Measurements from ENCODE around the gene MPND.
A peak's percentile ranks its signal among the peaks of the same experiment; 100 is the strongest.

The MPND gene

GRCh38 chr19:4391306-4391693 lies 47.9 kb downstream of the MPND start:
- Histone ChIP-seq H3K9ac (ENCODE audit: low read length) (no peak overlapping the region), H3K4me1 (ENCODE audit: control insufficient read depth, low read depth, low read length) (peaks cover 26% of the 10 kb centered on the region), H3K27ac (ENCODE audit: low read length) (no peak overlapping the region)

GRCh38 chr19:4391701-4392483 lies 48.5 kb downstream of the MPND start:
- Histone ChIP-seq H3K27ac (ENCODE audit: low read length) (no peak overlapping the region), H3K9me3 (ENCODE audit: control insufficient read depth, low read depth, low read length) (no peaks in the 10 kb centered on the region), H3K36me3 (ENCODE audit: control insufficient read depth, low read depth, low read length) (no peaks in the 10 kb centered on the region), H3K9ac (ENCODE audit: low read length) (no peak overlapping the region), H3K4me3 (ENCODE audit: low read length) (no peak overlapping the region), H3K4me1 (ENCODE audit: control insufficient read depth, low read depth, low read length) (peaks cover 26% of the 10 kb centered on the region), H3K27me3 (ENCODE audit: control insufficient read depth, insufficient read depth, low read length) (no peaks in the 10 kb centered on the region)

More at GRCh38 chr19:4391306-4391693, 47.9 kb downstream of the MPND start:
- Histone ChIP-seq H3K9me3 (ENCODE audit: control insufficient read depth, low read depth, low read length) (no peaks in the 10 kb centered on the region), H3K4me3 (ENCODE audit: low read length) (no peak overlapping the region), H3K27me3 (ENCODE audit: control insufficient read depth, insufficient read depth, low read length) (no peaks in the 10 kb centered on the region), H3K36me3 (ENCODE audit: control insufficient read depth, low read depth, low read length) (no peaks in the 10 kb centered on the region)

- no peak overlapping the region for H3K4me3 ChIP-seq (ENCODE audit: low read length)
- H3K27ac ChIP-seq (ENCODE audit: low read length): no peak overlapping the region
- H3K4me1 ChIP-seq (ENCODE audit: control insufficient read depth, low read depth, low read length): peaks cover 21% of the 10 kb centered on the region
- H3K36me3 ChIP-seq (ENCODE audit: control insufficient read depth, low read depth, low read length): no peaks in the 10 kb centered on the region
- H3K27me3 ChIP-seq (ENCODE audit: control insufficient read depth, insufficient read depth, low read length): no peaks in the 10 kb centered on the region
- no peaks in the 10 kb centered on the region for H3K9me3 ChIP-seq (ENCODE audit: control insufficient read depth, low read depth, low read length)
- no peak overlapping the region for H3K9ac ChIP-seq (ENCODE audit: low read length)
Observed at GRCh38 chr19:4393947-4394590, 50.7 kb downstream of the MPND start.

GRCh38 chr19:4396949-4397783 lies 53.8 kb downstream of the MPND start:
- Histone ChIP-seq H3K9ac (ENCODE audit: low read length) (no peak overlapping the region), H3K9me3 (ENCODE audit: control insufficient read depth, low read depth, low read length) (no peaks in the 10 kb centered on the region)

GRCh38 chr19:4399812-4400134 lies 56.4 kb downstream of the MPND start:
- H3K4me1 ChIP-seq (ENCODE audit: control insufficient read depth, low read depth, low read length): peaks cover 17% of the 10 kb centered on the region
- H3K27me3 ChIP-seq (ENCODE audit: control insufficient read depth, insufficient read depth, low read length): no peaks in the 10 kb centered on the region
- H3K9me3 ChIP-seq (ENCODE audit: control insufficient read depth, low read depth, low read length): no peaks in the 10 kb centered on the region
- peak overlapping the region; percentile 87 for H3K4me3 ChIP-seq (ENCODE audit: low read length)
- peak overlapping the region; percentile 80 for H3K9ac ChIP-seq (ENCODE audit: low read length)
- no peak overlapping the region for H3K27ac ChIP-seq (ENCODE audit: low read length)
- H3K36me3 ChIP-seq (ENCODE audit: control insufficient read depth, low read depth, low read length): peaks cover 7% of the 10 kb centered on the region

More at GRCh38 chr19:4396949-4397783, 53.8 kb downstream of the MPND start:
- H3K27ac ChIP-seq (ENCODE audit: low read length): no peak overlapping the region
- H3K4me1 ChIP-seq (ENCODE audit: control insufficient read depth, low read depth, low read length): peaks cover 10% of the 10 kb centered on the region
- H3K27me3 ChIP-seq (ENCODE audit: control insufficient read depth, insufficient read depth, low read length): no peaks in the 10 kb centered on the region
- H3K4me3 ChIP-seq (ENCODE audit: low read length): no peak overlapping the region
- H3K36me3 ChIP-seq (ENCODE audit: control insufficient read depth, low read depth, low read length): no peaks in the 10 kb centered on the region

- Histone ChIP-seq H3K4me3 (ENCODE audit: low read length) (peak within 1 kb of the TSS; percentile 87), H3K27ac (ENCODE audit: low read length) (no peak within 1 kb of the TSS), H3K4me1 (ENCODE audit: control insufficient read depth, low read depth, low read length) (peaks cover 19% of the 10 kb centered on the region), H3K9ac (ENCODE audit: low read length) (peak within 1 kb of the TSS; percentile 80), H3K36me3 (ENCODE audit: control insufficient read depth, low read depth, low read length) (peaks cover 11% of the 10 kb centered on the region), H3K27me3 (ENCODE audit: control insufficient read depth, insufficient read depth, low read length) (no peaks in the 10 kb centered on the region), H3K9me3 (ENCODE audit: control insufficient read depth, low read depth, low read length) (no peaks in the 10 kb centered on the region)
Observed at GRCh38 chr19:4400135-4400936, 57.0 kb downstream of the MPND start, which contains the start of gene SH3GL1. TSS of gene SH3GL1 (minus strand) at chr19:4400547. CDS start at chr19:4400368, 179 bp downstream.

GRCh38 chr19:4401769-4402170 lies 58.4 kb downstream of the MPND start:
- Histone ChIP-seq H3K27ac (ENCODE audit: low read length) (peak overlapping the region; percentile 19), H3K4me3 (ENCODE audit: low read length) (peak overlapping the region; percentile 44), H3K9me3 (ENCODE audit: control insufficient read depth, low read depth, low read length) (no peaks in the 10 kb centered on the region), H3K27me3 (ENCODE audit: control insufficient read depth, insufficient read depth, low read length) (no peaks in the 10 kb centered on the region), H3K9ac (ENCODE audit: low read length) (peak overlapping the region; percentile 41), H3K4me1 (ENCODE audit: control insufficient read depth, low read depth, low read length) (peaks cover 22% of the 10 kb centered on the region), H3K36me3 (ENCODE audit: control insufficient read depth, low read depth, low read length) (peaks cover 21% of the 10 kb centered on the region)

GRCh38 chr19:4402171-4403004 lies 59.0 kb downstream of the MPND start, which contains the start of gene CHAF1A:
TSS of gene CHAF1A (plus strand) at chr19:4402640. CDS start at chr19:4402763, 123 bp downstream.
- Histone ChIP-seq H3K4me1 (ENCODE audit: control insufficient read depth, low read depth, low read length) (peaks cover 22% of the 10 kb centered on the region), H3K36me3 (ENCODE audit: control insufficient read depth, low read depth, low read length) (peaks cover 26% of the 10 kb centered on the region), H3K27ac (ENCODE audit: low read length) (peak within 1 kb of the TSS; percentile 90)

GRCh38 chr19:4403005-4403761 lies 59.8 kb downstream of the MPND start:
- Histone ChIP-seq H3K27ac (ENCODE audit: low read length) (peak overlapping the region; percentile 90), H3K9me3 (ENCODE audit: control insufficient read depth, low read depth, low read length) (no peaks in the 10 kb centered on the region), H3K4me1 (ENCODE audit: control insufficient read depth, low read depth, low read length) (peaks cover 22% of the 10 kb centered on the region), H3K27me3 (ENCODE audit: control insufficient read depth, insufficient read depth, low read length) (no peaks in the 10 kb centered on the region), H3K36me3 (ENCODE audit: control insufficient read depth, low read depth, low read length) (peaks cover 26% of the 10 kb centered on the region), H3K9ac (ENCODE audit: low read length) (peak overlapping the region; percentile 99), H3K4me3 (ENCODE audit: low read length) (peak overlapping the region; percentile 98)

More at GRCh38 chr19:4402171-4403004, 59.0 kb downstream of the MPND start, which contains the start of gene CHAF1A:
- Histone ChIP-seq H3K27me3 (ENCODE audit: control insufficient read depth, insufficient read depth, low read length) (no peaks in the 10 kb centered on the region), H3K9me3 (ENCODE audit: control insufficient read depth, low read depth, low read length) (no peaks in the 10 kb centered on the region), H3K9ac (ENCODE audit: low read length) (peak within 1 kb of the TSS; percentile 99), H3K4me3 (ENCODE audit: low read length) (peak within 1 kb of the TSS; percentile 98)

- Histone ChIP-seq H3K36me3 (ENCODE audit: control insufficient read depth, low read depth, low read length) (peaks cover 42% of the 10 kb centered on the region), H3K27me3 (ENCODE audit: control insufficient read depth, insufficient read depth, low read length) (no peaks in the 10 kb centered on the region), H3K4me1 (ENCODE audit: control insufficient read depth, low read depth, low read length) (peaks cover 34% of the 10 kb centered on the region), H3K9me3 (ENCODE audit: control insufficient read depth, low read depth, low read length) (no peaks in the 10 kb centered on the region), H3K27ac (ENCODE audit: low read length) (no peak overlapping the region), H3K4me3 (ENCODE audit: low read length) (no peak overlapping the region), H3K9ac (ENCODE audit: low read length) (no peak overlapping the region)
Observed at GRCh38 chr19:4405977-4406376, 62.6 kb downstream of the MPND start.
